BLaER1 (cell line): Measurements from ENCODE around the gene CAMK2D.

Experiments
- H3K27ac ChIP-seq: shearing (Covaris generic); formaldehyde crosslinking; 2 replicates; pipeline ENCODE4 v1.8.1; 2022
- H3K27me3 ChIP-seq: shearing (Covaris generic); formaldehyde crosslinking; 2 replicates; pipeline ENCODE4 v1.8.1; 2022
- H3K36me3 ChIP-seq: shearing (Covaris generic); formaldehyde crosslinking; 2 replicates; pipeline ENCODE4 v1.8.1; 2022
- H3K4me1 ChIP-seq: shearing (Covaris generic); formaldehyde crosslinking; 2 replicates; pipeline ENCODE4 v1.8.1; 2022
- H3K4me2 ChIP-seq: shearing (Covaris generic); formaldehyde crosslinking; 2 replicates; pipeline ENCODE4 v1.8.1; 2022
- H3K4me3 ChIP-seq: shearing (Covaris generic); formaldehyde crosslinking; 2 replicates; pipeline ENCODE4 v1.8.1; 2022
- H3K9ac ChIP-seq: shearing (Covaris generic); formaldehyde crosslinking; 2 replicates; pipeline ENCODE4 v1.8.1; 2022
- H3K9me3 ChIP-seq: shearing (Covaris generic); formaldehyde crosslinking; 2 replicates; pipeline ENCODE4 v1.8.1; 2022
- H4K20me1 ChIP-seq: shearing (Covaris generic); formaldehyde crosslinking; 2 replicates; pipeline ENCODE4 v1.8.1; 2022
- Cebpa-rat ChIP-seq: shearing (Covaris generic); IDR thresholded peaks from 2 replicates; pipeline ENCODE4 v1.8.1; 2022

Gene CAMK2D

DNA sequence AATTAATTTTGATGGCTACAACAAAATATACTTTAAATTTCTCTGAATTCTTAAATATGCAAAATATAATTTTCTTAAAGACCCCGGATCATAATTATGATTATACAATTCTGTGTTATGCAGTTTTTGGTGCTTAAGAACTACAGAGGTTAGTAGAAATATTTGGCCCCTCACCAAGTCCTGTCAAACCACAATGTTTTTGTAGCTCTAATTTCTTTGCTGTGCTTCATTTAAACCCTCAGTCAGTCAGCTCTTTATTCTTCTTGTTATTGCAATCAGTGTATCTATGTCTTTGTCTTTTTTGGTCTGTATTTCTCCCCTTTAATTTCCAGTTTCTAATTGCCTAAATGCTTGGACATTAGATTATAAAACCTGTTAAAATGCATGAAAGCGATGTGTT, 186.1 kb downstream of the CAMK2D start:
- Histone ChIP-seq H3K9ac (no peak overlapping the region), H3K27me3 (no peaks in the 10 kb centered on the region), H3K27ac (peak overlapping the region; percentile 45; the same call in 1 of the 2 replicates), H3K4me3 (no peak overlapping the region), H3K4me2 (peak overlapping the region; percentile 32), H3K36me3 (peaks cover 19% of the 10 kb centered on the region; the same call in 1 of the 2 replicates), H3K9me3 (peaks cover 25% of the 10 kb centered on the region), H3K4me1 (peaks cover 63% of the 10 kb centered on the region), H4K20me1 (no peaks in the 10 kb centered on the region)
- TF ChIP-seq Cebpa-rat, result no peak

DNA sequence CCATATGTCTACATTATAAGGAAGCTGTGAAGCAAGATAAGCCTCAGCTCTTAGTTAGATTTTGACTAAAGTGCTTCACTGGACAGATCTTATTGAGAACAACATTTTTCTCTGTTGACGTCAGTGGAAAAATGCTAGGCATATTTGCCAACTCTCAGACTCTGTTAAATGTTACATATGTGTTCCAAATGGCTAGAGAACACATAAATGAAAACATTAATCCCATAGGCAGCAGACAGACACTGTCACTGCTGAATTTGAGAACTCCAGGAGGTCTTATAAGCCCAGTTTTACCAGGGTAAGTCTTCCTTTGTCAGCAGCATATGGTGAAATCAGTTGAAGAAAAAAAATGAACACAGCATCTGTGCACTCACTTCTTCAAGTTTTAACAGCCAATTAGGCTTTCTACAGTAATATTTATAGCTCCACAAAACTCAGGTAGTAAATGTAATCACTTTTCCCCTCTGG, 186.9 kb downstream of the CAMK2D start:
- Histone ChIP-seq H3K4me3 (no peak overlapping the region), H4K20me1 (no peaks in the 10 kb centered on the region), H3K9me3 (peaks cover 25% of the 10 kb centered on the region), H3K9ac (0 out of 2 replicates have a peak overlapping the region, but pooled peaks have one; percentile 22), H3K27me3 (no peaks in the 10 kb centered on the region), H3K36me3 (peaks cover 19% of the 10 kb centered on the region; the same call in 1 of the 2 replicates), H3K4me2 (no peak overlapping the region), H3K4me1 (peaks cover 58% of the 10 kb centered on the region), H3K27ac (peak overlapping the region; percentile 51)
- TF ChIP-seq Cebpa-rat, result no peak

DNA sequence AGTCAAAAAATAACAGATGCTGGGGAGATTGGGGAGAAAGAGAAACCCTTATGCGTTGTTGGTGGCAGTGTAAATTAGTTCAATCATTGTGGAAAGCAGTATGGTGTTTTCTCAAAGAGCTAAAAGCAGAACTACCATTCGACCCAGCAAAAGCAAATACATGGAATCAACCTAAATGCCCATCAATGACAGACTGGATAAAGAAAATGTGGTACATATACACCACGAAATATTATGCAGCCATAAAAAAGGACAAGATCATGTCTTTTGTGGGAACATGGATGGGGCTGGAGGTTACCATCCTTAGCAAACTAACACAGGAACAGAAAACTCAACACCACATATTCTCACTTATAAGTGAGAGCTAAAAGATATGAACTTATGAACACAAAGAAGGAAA, 188.9 kb downstream of the CAMK2D start:
- H3K4me3 ChIP-seq, result no peak overlapping the region
- no peak overlapping the region for H3K4me2 ChIP-seq
- H3K4me1 ChIP-seq, result peaks cover 59% of the 10 kb centered on the region
- no peaks in the 10 kb centered on the region for H4K20me1 ChIP-seq
- H3K9ac ChIP-seq, result no peak overlapping the region
- peaks cover 19% of the 10 kb centered on the region; the same call in 1 of the 2 replicates for H3K36me3 ChIP-seq
- no peak for TF ChIP-seq Cebpa-rat
- H3K9me3 ChIP-seq, result peaks cover 25% of the 10 kb centered on the region
- H3K27ac ChIP-seq, result no peak overlapping the region
- H3K27me3 ChIP-seq, result no peaks in the 10 kb centered on the region

DNA sequence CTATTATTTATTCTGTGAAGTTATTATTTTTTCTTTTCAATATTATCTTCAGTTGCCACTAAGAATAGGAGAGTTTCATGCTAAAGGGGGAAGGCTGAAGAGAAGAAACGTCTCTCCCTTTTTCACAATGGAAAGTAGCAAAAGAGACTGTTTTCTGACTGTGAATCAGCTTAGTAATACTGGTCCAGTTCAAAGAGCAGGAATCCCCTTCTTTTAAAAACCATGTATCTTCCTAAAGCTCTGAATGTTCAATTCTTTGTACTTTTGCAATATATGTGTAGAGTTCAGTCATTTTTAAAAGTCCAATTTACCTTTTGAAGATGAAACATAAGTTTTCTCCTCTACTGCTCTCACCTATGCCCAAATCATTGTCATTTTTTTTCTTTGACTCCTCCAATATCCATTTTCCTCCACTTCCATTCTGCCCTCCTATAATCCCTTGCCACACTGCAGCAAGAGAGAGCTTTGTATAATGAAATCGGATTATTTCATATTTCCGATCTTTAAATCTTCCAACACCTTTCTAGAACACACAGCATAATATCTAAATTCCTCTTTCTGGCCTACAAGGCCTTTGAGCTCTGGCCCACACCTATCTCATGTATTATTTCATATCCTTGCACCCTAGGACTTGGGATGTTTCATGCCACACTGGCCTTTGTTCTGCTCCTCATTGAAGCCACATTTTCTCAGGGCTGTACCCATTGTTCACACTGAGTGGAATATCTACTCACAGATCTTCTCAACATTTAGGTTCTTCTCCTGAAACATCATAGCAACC, 195.3 kb downstream of the CAMK2D start:
- Histone ChIP-seq H3K27ac (peak overlapping the region; percentile 97), H3K36me3 (peaks cover 15% of the 10 kb centered on the region; the same call in 1 of the 2 replicates), H3K27me3 (no peaks in the 10 kb centered on the region), H4K20me1 (no peaks in the 10 kb centered on the region), H3K4me2 (peak overlapping the region; percentile 86), H3K4me1 (peaks cover 87% of the 10 kb centered on the region), H3K9me3 (peaks cover 5% of the 10 kb centered on the region; the same call in 1 of the 2 replicates), H3K4me3 (no peak overlapping the region), H3K9ac (peak overlapping the region; percentile 81)
- no peak for TF ChIP-seq Cebpa-rat

DNA sequence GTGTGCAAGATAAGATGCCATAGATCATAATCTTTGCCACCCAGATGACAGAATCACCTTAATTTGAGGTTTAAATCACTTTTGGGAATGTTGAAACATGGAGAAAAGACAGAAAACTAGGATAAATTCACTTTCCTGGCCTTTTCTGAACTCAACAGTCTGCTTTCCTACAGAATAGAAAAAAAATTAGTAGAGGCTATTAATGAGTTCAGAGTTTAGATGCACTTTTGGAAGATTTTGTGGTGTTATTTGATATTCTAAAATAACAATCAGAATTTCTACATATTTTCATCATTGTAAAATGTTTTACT, 195.9 kb downstream of the CAMK2D start:
- Histone ChIP-seq H3K27ac (peak overlapping the region; percentile 97), H4K20me1 (no peaks in the 10 kb centered on the region), H3K4me1 (peaks cover 88% of the 10 kb centered on the region), H3K4me2 (peak overlapping the region; percentile 86), H3K27me3 (no peaks in the 10 kb centered on the region), H3K4me3 (peak overlapping the region; percentile 57), H3K9ac (peak overlapping the region; percentile 81), H3K9me3 (peaks cover 4% of the 10 kb centered on the region; the same call in 1 of the 2 replicates), H3K36me3 (peaks cover 17% of the 10 kb centered on the region; the same call in 1 of the 2 replicates)
- TF ChIP-seq Cebpa-rat, result no peak

DNA sequence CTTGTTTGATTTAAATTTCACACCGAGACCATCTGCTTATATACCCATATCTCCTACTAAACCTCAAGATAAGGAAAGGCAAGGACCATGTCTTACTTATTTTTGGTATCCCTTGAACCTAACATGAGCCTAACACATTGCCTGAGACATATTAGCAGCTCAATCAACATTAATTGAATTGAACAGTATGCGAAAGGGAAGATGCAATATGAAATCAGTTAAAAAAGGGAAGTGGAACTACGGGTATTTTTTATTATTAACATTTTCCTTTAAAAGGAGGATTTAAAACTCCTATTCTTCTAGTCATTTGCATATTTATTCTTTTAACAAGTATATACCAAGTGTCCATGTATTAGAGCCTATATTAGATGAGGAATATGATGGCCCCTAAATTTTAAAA, 197.0 kb downstream of the CAMK2D start:
- Histone ChIP-seq H3K27ac (peak overlapping the region; percentile 97), H4K20me1 (no peaks in the 10 kb centered on the region), H3K36me3 (peaks cover 29% of the 10 kb centered on the region), H3K27me3 (no peaks in the 10 kb centered on the region), H3K4me3 (no peak overlapping the region), H3K4me1 (peaks cover 86% of the 10 kb centered on the region), H3K4me2 (peak overlapping the region; percentile 86), H3K9ac (peak overlapping the region; percentile 67), H3K9me3 (peaks cover 4% of the 10 kb centered on the region; the same call in 1 of the 2 replicates)
- no peak for TF ChIP-seq Cebpa-rat

DNA sequence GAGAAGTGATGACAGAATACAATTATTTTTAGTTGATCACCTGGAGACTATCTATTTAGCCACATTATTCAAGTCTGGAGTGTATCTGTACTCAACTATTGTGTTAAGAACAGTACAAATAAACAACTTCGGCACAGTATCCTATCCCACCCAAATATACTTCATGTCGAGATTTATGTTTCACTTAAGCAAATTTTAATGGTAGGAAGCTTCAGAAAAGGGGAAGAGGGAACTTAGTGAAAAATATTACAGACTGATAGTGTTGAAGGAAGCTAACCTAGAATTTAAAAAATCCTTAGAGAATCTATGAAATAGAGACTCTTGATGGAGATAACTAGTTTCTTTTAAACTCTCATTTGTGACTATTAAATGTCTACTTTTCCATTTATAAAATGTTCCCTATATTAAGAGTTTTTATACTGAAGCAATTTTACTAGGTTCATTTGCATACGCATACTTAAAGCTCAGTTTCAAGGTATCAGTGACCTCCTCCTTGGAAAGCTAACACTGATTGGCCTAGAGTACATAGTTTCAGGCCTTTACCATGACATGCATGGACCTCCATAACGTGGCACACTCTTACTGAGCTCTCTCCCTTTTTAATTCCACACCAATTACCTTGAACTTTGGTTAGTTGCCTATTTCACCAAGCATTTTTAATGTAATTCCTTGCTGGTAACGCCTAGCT, 197.7 kb downstream of the CAMK2D start:
- Histone ChIP-seq H3K36me3 (peaks cover 32% of the 10 kb centered on the region), H3K27me3 (no peaks in the 10 kb centered on the region), H3K4me3 (0 out of 2 replicates have a peak overlapping the region, but pooled peaks have one; percentile 4), H3K4me2 (peak overlapping the region; percentile 86), H3K9ac (peak overlapping the region; percentile 67), H3K4me1 (peaks cover 82% of the 10 kb centered on the region), H4K20me1 (no peaks in the 10 kb centered on the region), H3K9me3 (peaks cover 4% of the 10 kb centered on the region; the same call in 1 of the 2 replicates), H3K27ac (peak overlapping the region; percentile 97)
- TF ChIP-seq Cebpa-rat, result no peak

DNA sequence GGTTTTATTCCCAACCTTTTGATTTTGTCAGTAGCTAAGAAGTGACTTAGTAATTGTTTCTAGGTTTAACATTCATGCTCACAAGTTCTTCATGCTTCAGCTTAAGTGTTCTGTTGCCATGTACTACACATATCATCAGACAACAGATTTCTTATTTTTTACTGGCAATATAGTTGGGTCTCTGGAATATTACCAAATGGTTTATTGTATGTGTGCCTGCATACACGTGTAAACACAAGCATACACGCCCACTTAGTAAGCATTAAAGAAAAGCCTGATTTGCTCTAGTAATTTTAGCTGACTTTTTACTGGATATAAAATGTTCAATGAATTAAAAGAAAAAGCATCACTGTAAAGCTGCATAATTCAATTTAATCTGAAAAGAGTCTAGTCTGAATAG, 199.8 kb downstream of the CAMK2D start:
- Histone ChIP-seq H3K4me2 (no peak overlapping the region), H4K20me1 (no peaks in the 10 kb centered on the region), H3K36me3 (peaks cover 47% of the 10 kb centered on the region), H3K27ac (peak overlapping the region; percentile 70), H3K9me3 (peaks cover 4% of the 10 kb centered on the region; the same call in 1 of the 2 replicates), H3K9ac (no peak overlapping the region), H3K4me1 (peaks cover 67% of the 10 kb centered on the region), H3K27me3 (no peaks in the 10 kb centered on the region), H3K4me3 (no peak overlapping the region)
- TF ChIP-seq Cebpa-rat, result no peak

DNA sequence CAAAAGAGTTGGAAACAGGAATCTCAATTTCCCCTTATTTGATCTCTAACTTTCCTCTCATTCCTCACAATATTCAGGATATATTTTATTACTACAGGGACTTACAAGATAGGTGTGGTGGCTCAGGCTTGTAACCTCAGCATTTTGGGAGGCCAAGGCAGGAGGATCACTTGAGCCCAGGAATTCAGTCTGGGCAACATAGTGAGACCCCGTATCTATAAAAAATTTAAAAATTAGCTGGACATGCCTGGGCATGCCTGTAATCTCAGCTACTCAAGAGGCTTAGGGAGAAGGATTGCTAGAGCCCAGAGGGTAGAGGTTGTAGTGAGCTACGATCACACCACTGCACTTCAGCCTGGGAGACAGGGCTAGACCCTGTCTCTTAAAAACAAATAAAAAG, 200.4 kb downstream of the CAMK2D start:
- no peak overlapping the region for H3K9ac ChIP-seq

DNA sequence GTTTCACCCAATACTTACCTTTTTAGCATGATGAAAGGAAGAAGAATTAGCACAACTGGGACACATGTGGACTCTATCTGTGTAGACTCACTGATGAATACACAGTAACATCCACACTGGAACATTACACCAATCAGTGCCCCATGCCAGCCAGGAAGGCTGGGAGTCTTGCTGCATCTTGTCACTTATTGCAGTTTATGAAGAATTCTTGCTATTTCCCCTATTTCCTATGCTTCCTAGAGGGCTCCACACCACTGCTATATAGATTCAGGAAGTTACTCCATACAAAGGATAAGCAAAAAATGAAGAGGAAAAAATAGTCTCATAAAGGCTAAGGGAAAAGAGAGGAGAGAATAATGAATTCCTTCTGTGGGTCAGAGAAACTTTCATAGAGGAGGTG, 201.0 kb downstream of the CAMK2D start:
- Histone ChIP-seq H3K27me3 (no peaks in the 10 kb centered on the region), H3K4me3 (no peak overlapping the region), H3K27ac (peak overlapping the region; percentile 70), H3K36me3 (peaks cover 57% of the 10 kb centered on the region), H4K20me1 (no peaks in the 10 kb centered on the region), H3K4me1 (peaks cover 67% of the 10 kb centered on the region), H3K9me3 (peaks cover 4% of the 10 kb centered on the region; the same call in 1 of the 2 replicates), H3K9ac (no peak overlapping the region), H3K4me2 (0 out of 2 replicates have a peak overlapping the region, but pooled peaks have one; percentile 13)
- TF ChIP-seq Cebpa-rat, result no peak

More for the DNA sequence above, 200.4 kb downstream of the CAMK2D start:
- Histone ChIP-seq H3K36me3 (peaks cover 53% of the 10 kb centered on the region), H3K4me1 (peaks cover 67% of the 10 kb centered on the region), H4K20me1 (no peaks in the 10 kb centered on the region), H3K9me3 (peaks cover 4% of the 10 kb centered on the region; the same call in 1 of the 2 replicates), H3K4me2 (0 out of 2 replicates have a peak overlapping the region, but pooled peaks have one; percentile 13), H3K27me3 (no peaks in the 10 kb centered on the region), H3K27ac (peak overlapping the region; percentile 70), H3K4me3 (no peak overlapping the region)
- no peak for TF ChIP-seq Cebpa-rat
